GM12892 (cell line): ENCODE data around the gene GBA2.

Source experiments
- POLR2A ChIP-seq: IDR thresholded peaks from 2 replicates; pipeline ENCODE4 v1.6.1; 2011; ENCODE audit warnings: low read depth, low read length, control low read depth
- POLR2AphosphoS5 ChIP-seq: IDR thresholded peaks from 2 replicates; pipeline ENCODE4 v1.6.1; 2011; ENCODE audit warnings: low read depth, low read length, control low read depth

DNA sequence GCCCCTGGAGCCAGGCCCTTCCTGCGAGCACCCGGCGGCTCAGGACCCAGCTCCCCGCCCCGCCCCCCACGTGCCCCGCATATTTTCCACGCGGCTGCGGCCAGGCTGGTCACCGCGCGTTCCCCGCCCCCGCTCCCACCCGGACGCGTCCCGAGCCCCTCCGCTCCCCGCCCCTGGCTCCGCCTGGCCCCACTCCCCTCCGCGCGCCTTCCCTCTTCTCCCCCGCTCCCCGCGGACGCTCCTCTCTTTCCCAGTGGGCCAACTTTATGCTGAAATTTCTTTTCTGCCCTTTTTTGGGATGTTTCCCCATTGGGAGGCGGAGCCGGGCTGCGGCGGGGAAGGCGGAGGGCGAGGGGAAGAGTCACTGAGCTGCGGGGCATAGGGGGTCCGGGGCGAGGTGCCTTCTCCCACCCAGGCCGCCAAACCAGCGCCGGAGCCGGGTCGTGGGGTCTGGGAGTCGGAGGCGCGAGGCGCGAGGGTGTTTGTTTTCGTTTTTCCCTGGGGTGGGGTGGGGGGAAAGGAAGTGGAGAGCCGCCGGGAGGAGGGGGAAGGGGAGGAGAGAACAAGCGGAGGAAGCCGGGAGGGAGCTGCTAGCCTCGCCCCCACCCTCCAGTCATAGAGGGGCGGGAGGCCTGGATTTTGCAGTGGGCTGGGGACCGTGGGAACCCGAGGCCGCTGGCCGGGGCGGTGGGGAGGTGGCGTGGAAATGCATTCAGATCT is 58.3 kb downstream of the GBA2 start:
- TF ChIP-seq POLR2AphosphoS5 (no peak), POLR2A (no peak)
